Right renal pelvis (tissue), 4 donors: Measurements from ENCODE around the gene POLK. TPM values are rescaled to one million over a fixed set of nuclear protein-coding genes. Genes with fewer than 3 reads are reported as not detected.

Source experiments
- DNase-seq, 4 donors: peaks; one replicate each; pipeline ENCODE4 v3.0.0-alpha.2; 2013; ENCODE audit warnings: low read depth in 4 of 4, low spot score in 3 of 4, missing footprints in 1 of 4
- polyA plus RNA-seq, 4 donors: library from polyadenylated mRNA; unstranded; fragments of 120-200 nt; gene quantifications; one replicate each; pipeline ENCODE4 v1.2.1, GENCODE V29; 2013; ENCODE audit not compliant: insufficient read length in 4 of 4

The POLK gene
- polyA plus RNA-seq, 4 donors, result 25.2 to 33.6 (median 32.6) TPM

DNA sequence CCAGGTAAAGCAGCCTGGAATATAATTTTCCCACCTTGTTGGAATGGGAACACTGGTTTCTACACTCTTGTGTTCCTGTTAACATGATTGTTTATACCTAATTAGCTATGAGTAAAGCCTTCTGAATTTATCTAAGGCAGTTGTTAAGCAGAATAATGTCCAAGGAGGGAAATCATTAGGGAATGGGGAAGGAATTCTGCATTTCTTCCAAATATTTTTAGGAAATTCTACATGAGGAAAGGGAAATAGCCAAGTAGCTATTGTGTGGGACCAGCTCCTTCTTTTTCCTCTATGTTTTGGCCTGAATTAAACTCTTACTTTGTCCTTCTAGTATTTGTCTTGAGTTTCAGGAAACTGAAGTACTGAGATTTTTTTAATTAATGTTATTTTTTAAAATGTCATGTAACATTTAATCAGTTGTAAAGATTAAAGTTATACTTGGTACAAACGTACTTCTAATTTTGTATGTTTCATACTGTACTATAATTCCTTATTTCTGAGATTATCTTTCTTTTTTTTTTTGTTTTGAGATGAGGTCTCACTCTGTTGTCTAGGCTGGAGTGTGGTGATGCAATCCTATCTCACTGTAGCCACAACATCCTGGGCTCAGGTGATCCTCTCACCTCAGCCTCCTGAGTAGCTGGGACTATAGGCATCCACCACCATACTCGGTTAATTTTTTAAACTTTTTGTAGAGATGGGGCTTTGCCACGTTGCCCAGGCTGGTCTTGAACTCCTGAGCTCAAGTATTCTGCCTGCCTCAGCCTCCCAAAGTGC is 128.0 kb downstream of the POLK start:
- DNase-seq, result no peak

DNA sequence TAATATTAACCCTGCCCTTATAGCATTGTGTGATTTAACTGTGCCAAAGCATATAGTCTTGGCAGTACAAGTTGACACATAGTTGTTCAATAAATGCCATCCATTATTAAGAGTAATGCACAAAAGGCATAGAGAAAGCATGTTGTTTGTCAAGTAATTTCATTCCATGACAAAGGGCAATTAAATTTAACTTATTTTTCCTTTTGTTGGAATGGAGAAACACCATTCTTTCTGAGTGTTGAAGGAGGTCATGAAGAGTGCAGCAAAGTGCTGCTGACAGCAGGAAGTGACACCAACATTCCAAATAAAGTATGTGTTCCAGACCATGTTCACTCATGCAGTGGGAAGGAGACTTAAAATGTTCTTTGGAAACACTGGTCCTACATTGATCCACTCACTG is 128.7 kb downstream of the POLK start:
- DNase-seq, result peak in 2 of 4 donors; percentile 44 to 52

DNA sequence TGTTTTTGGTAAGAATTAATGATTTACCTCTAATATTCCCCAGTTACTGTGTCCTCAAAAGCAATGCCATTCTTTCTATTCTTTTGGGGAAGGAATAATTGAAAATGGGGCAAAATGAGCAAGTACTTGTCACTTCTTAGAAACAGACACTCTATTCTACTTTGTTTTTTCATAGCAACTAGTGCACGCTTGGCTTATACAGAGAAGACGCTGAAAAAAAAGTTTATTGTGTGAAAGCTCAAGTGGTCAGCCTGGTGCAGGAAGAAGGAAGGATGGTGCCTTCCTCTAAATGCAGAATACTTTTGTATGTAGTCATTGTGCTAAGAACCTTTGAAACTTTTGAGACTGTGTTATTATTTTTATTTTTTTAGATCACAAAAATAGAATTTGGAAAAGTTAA is 129.1 kb downstream of the POLK start:
- no peak for DNase-seq

DNA sequence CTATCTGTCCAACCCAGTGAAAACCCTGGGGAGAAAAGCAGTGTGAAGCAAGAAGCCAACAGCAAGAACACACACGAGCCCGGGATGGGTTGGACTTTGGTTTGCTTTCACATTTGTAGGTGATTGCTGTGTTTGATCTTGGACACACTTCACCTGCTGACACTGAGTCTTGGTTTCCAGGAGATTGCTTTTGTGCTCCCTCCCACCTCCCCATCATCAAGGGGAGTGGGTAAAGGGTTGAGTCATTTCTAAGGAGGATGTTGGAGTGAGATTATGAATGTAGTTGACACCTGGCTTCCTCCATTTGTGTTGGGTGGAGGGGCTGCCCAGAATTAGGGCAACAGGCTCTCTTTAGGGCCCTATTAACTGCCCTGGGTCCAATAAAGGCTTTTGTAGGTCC is 137.0 kb downstream of the POLK start:
- DNase-seq, result no peak

Other genes starting within 250 kb of the POLK start
- 10 to 100 TPM; 65.5 to 91.4 (median 82.3) TPM for gene HMGCR, start 174.7 kb upstream of the POLK start, polyA plus RNA-seq
- gene CERT1, start 262 bp upstream of the POLK start, polyA plus RNA-seq, result 10 to 100 TPM; 54.0 to 64.9 (median 62.2) TPM
- gene ANKDD1B, start 99.6 kb downstream of the POLK start, polyA plus RNA-seq, result 1 to 10 TPM; 4.6 to 6.2 (median 5.4) TPM
- gene POC5, start 205.5 kb downstream of the POLK start, polyA plus RNA-seq, result 10 to 100 TPM; 13.6 to 19.4 (median 17.3) TPM